ENCODE results near the gene RANBP1. TPM values are rescaled to one million over a fixed set of nuclear protein-coding genes. Genes with fewer than 3 reads are reported as not detected.

RANBP1 gene
- total and polyA plus RNA-seq, 2 of the 8 experiments (the other 6 are each of a cell fraction or from before 2014, with no cell fraction given): 343 to 484 TPM

DNA sequence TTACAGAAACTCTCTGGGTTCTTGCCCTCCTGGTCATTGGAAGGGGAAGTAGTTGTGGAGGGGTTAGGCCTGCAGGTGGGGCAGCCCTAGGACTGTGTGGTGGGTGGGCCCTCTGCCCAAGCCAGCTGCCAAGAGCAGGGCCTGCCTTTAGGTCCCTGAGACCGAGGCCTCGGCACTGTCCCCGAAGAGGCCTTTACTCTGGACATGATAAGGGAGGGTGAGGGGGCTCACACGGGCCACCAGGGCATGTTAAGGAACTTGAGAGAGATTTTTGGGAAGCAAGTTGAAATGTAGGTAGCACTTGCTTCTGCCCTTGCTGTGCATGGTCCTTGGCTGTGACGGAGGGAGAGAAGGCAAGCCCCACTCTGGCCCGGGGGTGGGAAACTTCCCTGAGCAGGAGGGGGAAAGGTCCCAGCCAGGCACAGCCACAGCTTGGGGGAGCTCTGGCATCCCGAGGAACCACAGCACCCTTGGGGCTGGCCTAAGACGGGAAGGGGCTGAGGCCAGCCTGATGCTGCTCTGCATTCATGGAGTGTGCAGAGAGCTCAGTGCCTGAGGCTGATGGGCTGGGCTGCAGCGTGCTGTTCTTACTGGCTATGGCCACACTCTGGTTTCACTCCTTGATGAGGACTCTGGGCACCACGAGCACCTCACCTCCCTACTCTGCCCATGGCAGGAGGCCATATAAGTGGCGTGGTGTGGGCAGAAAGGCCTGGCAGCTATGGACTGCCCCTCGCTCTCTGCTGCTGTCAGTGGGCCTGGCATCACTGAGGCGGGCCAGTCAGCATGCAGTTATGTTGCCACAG lies 7.8 kb upstream of the RANBP1 start:
- peaks cover 17 to 49% of the 10 kb centered on the region in 2 experiments for H4K20me1 ChIP-seq (replicated peaks in 1 of 2; ENCODE audit: control insufficient read depth in 1 of 2, insufficient read depth in 2 of 2, low read length in 2 of 2)
- POLR2A ChIA-PET (ENCODE audit: partially characterized antibody): interaction anchor here (0.9 to 29.4 kb wide), 7 partner anchors 3 to 134 kb away, joined by 3 to 598 read pairs (median 8); partner anchors contain the start of genes RANBP1 and TRMT2A
- CTCF ChIA-PET (ENCODE audit: partially characterized antibody): interaction anchor here (0.9 to 3.3 kb wide), 9 partner anchors 8 to 142 kb away, joined by 3 to 16 read pairs (median 3); partner anchors contain the start of gene RANBP1

More for the DNA sequence above, 7.8 kb upstream of the RANBP1 start:
- Histone ChIP-seq H3K4me3 (ENCODE audit: extremely low read depth in 1 of 4, insufficient read depth in 2 of 4, low read depth in 3 of 4, low read length in 4 of 4) (no peak overlapping the region), H3K4ac (replicated peaks; ENCODE audit: insufficient read length, low read depth, low read length) (no peak overlapping the region), H2BK15ac (ENCODE audit: low read length) (no peak overlapping the region), H4K91ac (replicated peaks; ENCODE audit: insufficient read length, low read length) (no peak overlapping the region), H3K9me3 (ENCODE audit: insufficient read depth in 2 of 2, low read depth in 1 of 2, low read length in 1 of 2) (no peaks in the 10 kb centered on the region), H2AFZ (ENCODE audit: low read length) (no peak overlapping the region), H3K36me3 (ENCODE audit: control insufficient read depth in 2 of 4, insufficient read depth in 4 of 4, low read length in 3 of 4) (peaks cover 56 to 74% (median 60%) of the 10 kb centered on the region in 4 experiments), H3K27me3 (replicated peaks in 1 of 4; ENCODE audit: control insufficient read depth in 3 of 4, extremely low read depth in 1 of 4, insufficient read depth in 3 of 4, low read length in 3 of 4) (no peaks in the 10 kb centered on the region), H4K5ac (ENCODE audit: insufficient read length, low read depth, low read length) (no peak overlapping the region), H4K8ac (ENCODE audit: extremely low read depth, insufficient read depth, low read length) (peak overlapping the region; percentile 42; the same call in 1 of the 2 replicates), H2AK5ac (ENCODE audit: low read depth, low read length) (no peak overlapping the region), H2BK120ac (replicated peaks; ENCODE audit: low read depth, low read length) (no peak overlapping the region), H3K14ac (ENCODE audit: insufficient read length) (no peak overlapping the region), H3K23me2 (ENCODE audit: low read depth, low read length) (no peaks in the 10 kb centered on the region), H2BK20ac (ENCODE audit: low read length) (no peak overlapping the region), H2BK12ac (ENCODE audit: low read depth, low read length) (no peak overlapping the region), H3K4me2 (ENCODE audit: insufficient read depth in 1 of 2, low read depth in 2 of 2, low read length in 2 of 2) (no peak overlapping the region), H3K18ac (ENCODE audit: extremely low read depth, low read length) (no peak overlapping the region), H3K9ac (replicated peaks in 1 of 4; ENCODE audit: extremely low read depth in 1 of 4, low read depth in 3 of 4, low read length in 3 of 4) (no peak overlapping the region), H3K27ac (ENCODE audit: low read depth, low read length) (no peak overlapping the region), H3K79me2 (ENCODE audit: control insufficient read depth in 1 of 2, insufficient read depth in 2 of 2, low read length in 2 of 2) (peaks cover 0 to 6% of the 10 kb centered on the region in 2 experiments; a peak in 2 of 4 replicates), H3K4me1 (replicated peaks in 1 of 4; ENCODE audit: control insufficient read depth in 3 of 4, insufficient read depth in 4 of 4, low read length in 3 of 4) (no peaks in the 10 kb centered on the region), H3K56ac (replicated peaks; ENCODE audit: insufficient read length, low read depth, low read length) (no peak overlapping the region), H2BK5ac (ENCODE audit: low read depth, low read length) (no peak overlapping the region), H3K23ac (ENCODE audit: insufficient read length) (no peak overlapping the region), H3K79me1 (ENCODE audit: low read depth, low read length) (peaks cover 9% of the 10 kb centered on the region)
- TF ChIP-seq POLR2AphosphoS5 (IDR thresholded peaks at IDR 0.05; ENCODE audit: low read depth, low read length) (0 out of 2 replicates have a peak, but pooled peaks have one; percentile 42), CBX8 (IDR thresholded peaks at IDR 0.05; ENCODE audit: borderline replicate concordance, low read depth, low read length) (no peak), FOSL1 (IDR thresholded peaks at IDR 0.05; ENCODE audit: insufficient read depth, low read depth, low read length) (no peak)
- DNase-seq (ENCODE audit: low read depth in 1 of 2, low spot score in 2 of 2): no peak
- WGBS, 2 experiments (ENCODE audit: extremely low coverage in 1 of 2, insufficient coverage in 1 of 2, insufficient read length in 1 of 2, insufficient replicate concordance in 2 of 2, low coverage in 1 of 2, low lambda C conversion rate in 2 of 2, missing lambda C conversion rate in 1 of 2): 93% methylated on average over 13 of the region's 13 CpGs; no CpG with 5 or more reads in 1 of the 2 experiments
- no peak for FAIRE-seq

All from H1 (cell line).